Stimulated activated CD8-positive, alpha-beta memory T cell treated with anti-CD3 and anti-CD28 coated beads, Interleukin-15, amount 100 ng/mL, for 24 hours (primary cell): ENCODE data around the gene ERBB2.

ENCODE experiments used
- DNase-seq: peaks from one replicate; pipeline ENCODE4 v3.0.0-alpha.2; 2020; ENCODE audit warnings: low read depth

The ERBB2 gene

GRCh38 chr17:39699818-39700147, at the start of gene ERBB2:
Gene ERBB2 (plus strand): TSS chr17:39700064. CDS start chr17:39700239, 175 bp downstream.
- DNase-seq: no peak

- DNase-seq: no peak
These were observed 49.7 kb upstream of the ERBB2 start for GRCh38 chr17:39650121-39650579.

- no peak for DNase-seq
These were observed 47.8 kb upstream of the ERBB2 start for GRCh38 chr17:39651923-39652586.

GRCh38 chr17:39652587-39653315, 47.1 kb upstream of the ERBB2 start:
- no peak for DNase-seq

- DNase-seq: no peak
These were observed 46.6 kb upstream of the ERBB2 start for GRCh38 chr17:39653316-39653661.

GRCh38 chr17:39653662-39654331, 46.1 kb upstream of the ERBB2 start:
- peak; percentile 60 for DNase-seq

GRCh38 chr17:39655105-39655504, 44.8 kb upstream of the ERBB2 start:
- no peak for DNase-seq

GRCh38 chr17:39658346-39658745, 41.5 kb upstream of the ERBB2 start:
- no peak for DNase-seq

GRCh38 chr17:39658760-39659159, 41.1 kb upstream of the ERBB2 start:
- DNase-seq: no peak

GRCh38 chr17:39659279-39660010, 40.4 kb upstream of the ERBB2 start:
- no peak for DNase-seq

GRCh38 chr17:39660011-39660360, 39.9 kb upstream of the ERBB2 start:
- no peak for DNase-seq

- no peak for DNase-seq
These were observed 39.2 kb upstream of the ERBB2 start for GRCh38 chr17:39660397-39661385.

- no peak for DNase-seq
These were observed 37.9 kb upstream of the ERBB2 start for GRCh38 chr17:39661744-39662541.

GRCh38 chr17:39662551-39663339, 37.1 kb upstream of the ERBB2 start:
- no peak for DNase-seq

GRCh38 chr17:39663340-39663687, 36.5 kb upstream of the ERBB2 start:
- DNase-seq: no peak

GRCh38 chr17:39663688-39664580, 35.9 kb upstream of the ERBB2 start:
- no peak for DNase-seq

- DNase-seq: no peak
These were observed 35.0 kb upstream of the ERBB2 start, which contains the start of gene TCAP for GRCh38 chr17:39664581-39665561. Gene TCAP (plus strand): TSS chr17:39665349. CDS start chr17:39665360, 11 bp downstream.
